Epithelial cell of proximal tubule (primary cell): ENCODE measurements around the gene TMEM41A. TPM values are rescaled to one million over a fixed set of nuclear protein-coding genes. Genes with fewer than 3 reads are reported as not detected.

Source experiments
- DNase-seq: peaks from one replicate; pipeline ENCODE4 v3.0.0-alpha.2; 2011; ENCODE audit warnings: low read depth
- H3K4me3 ChIP-seq: 2 replicates; pipeline ENCODE4 v1.5.1; 2011; ENCODE audit warnings: low read depth, mild to moderate bottlenecking, low read length
- CTCF ChIP-seq: conservative IDR thresholded peaks from 2 replicates; pipeline ENCODE4 v1.5.1; 2012; ENCODE audit warnings: low read depth, mild to moderate bottlenecking, low read length
- total RNA-seq: library from RNA; depleted of rRNA; stranded (reverse); fragments of >200 nt; gene quantifications from 2 replicates; pipeline ENCODE4 v1.2.3, GENCODE V29; 2015

The TMEM41A gene
- total RNA-seq, 1 donor from 2014 or later, result 14.6 TPM

GRCh38 chr3:185517387-185518130 is 18.7 kb upstream of the TMEM41A start:
- no peak for TF ChIP-seq CTCF
- no peak overlapping the region for H3K4me3 ChIP-seq
- no peak for DNase-seq

- DNase-seq, result no peak
- no peak overlapping the region for H3K4me3 ChIP-seq
- no peak for TF ChIP-seq CTCF
These were observed 12.9 kb upstream of the TMEM41A start for GRCh38 chr3:185511711-185512110.

GRCh38 chr3:185508335-185508991 is 9.6 kb upstream of the TMEM41A start:
- no peak overlapping the region for H3K4me3 ChIP-seq
- no peak for DNase-seq
- TF ChIP-seq CTCF, result no peak

- no peak for TF ChIP-seq CTCF
- H3K4me3 ChIP-seq, result no peak overlapping the region
- DNase-seq, result no peak
These were observed 9.0 kb upstream of the TMEM41A start for GRCh38 chr3:185507883-185508282.

- no peak for DNase-seq
- H3K4me3 ChIP-seq, result no peak overlapping the region
- TF ChIP-seq CTCF, result no peak
These were observed 5.8 kb upstream of the TMEM41A start for GRCh38 chr3:185504636-185505035.

GRCh38 chr3:185503521-185503920 is 4.7 kb upstream of the TMEM41A start:
- TF ChIP-seq CTCF, result no peak

GRCh38 chr3:185502987-185503386 is 4.2 kb upstream of the TMEM41A start:
- no peak for TF ChIP-seq CTCF
- DNase-seq, result no peak
- H3K4me3 ChIP-seq, result no peak overlapping the region

More at GRCh38 chr3:185503521-185503920, 4.7 kb upstream of the TMEM41A start:
- no peak for DNase-seq
- H3K4me3 ChIP-seq, result no peak overlapping the region
